HG02763 (cell line): ENCODE results near the gene ELL.
"Not testable (repeated sequence)": the region's sequence is repeated elsewhere in the genome, so short reads cannot be mapped to it uniquely, and the experiment has no call there.

Experiments used
- ATAC-seq: cut with Tn5 transposase; IDR thresholded peaks from one replicate; pipeline ENCODE4 v1.9.1; 2021; ENCODE audit warnings: mild to moderate bottlenecking, moderate library complexity; ENCODE audit not compliant: unreplicated experiment

Gene ELL

DNA sequence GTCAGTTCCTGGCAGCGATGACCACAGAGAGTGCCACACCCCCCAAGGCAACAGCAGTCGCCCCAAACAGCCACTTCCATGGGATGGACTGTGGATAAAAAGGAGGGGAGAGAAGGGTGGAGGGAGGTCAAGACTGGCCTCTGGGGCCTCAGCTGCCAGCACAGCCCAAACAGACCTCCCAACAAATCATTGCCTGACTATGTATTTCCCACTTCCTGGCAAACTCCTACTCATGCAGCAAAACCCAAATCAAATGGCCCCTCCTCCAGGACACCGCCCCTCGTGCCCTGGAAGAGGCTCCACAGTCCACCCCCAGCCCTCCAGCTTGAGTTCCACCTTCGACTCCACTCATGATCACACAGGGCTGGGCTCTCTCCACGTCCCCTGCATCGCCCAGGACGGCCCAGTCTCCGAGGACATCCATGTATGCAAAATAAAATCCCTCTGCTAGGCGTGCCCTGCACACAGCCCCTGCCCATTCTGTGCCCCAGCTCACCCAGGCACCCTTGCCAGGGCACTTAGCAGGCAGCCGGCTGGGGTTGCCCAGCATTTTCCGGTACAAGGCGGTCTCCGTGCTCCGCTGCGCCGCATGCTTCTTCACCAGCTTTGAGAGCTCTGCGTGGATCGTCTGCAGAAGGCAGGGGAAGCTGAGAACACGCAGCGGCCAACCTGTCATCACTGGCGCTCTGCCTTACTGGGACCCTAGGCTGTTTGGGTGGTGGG is 10.5 kb upstream of the ELL start:
- ATAC-seq = no peak

DNA sequence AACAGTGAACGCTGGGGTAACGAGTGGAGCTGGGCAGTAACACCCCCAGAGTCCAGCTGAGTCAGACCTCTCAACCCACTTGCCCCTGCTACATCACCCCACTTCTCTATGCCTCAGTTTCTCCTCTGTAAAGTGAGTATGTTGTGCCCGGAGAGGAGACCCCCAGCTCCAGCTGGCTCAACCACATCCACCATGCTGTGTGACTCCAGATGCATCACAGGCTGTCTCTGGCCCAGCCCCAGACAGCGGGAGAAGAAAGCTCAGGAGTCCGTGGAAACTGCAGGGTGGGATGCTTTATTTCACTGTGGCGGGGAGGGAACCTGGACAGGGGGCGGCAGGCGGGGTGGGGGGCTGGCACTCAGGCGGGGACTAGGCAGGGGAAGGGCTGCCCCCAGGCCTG is 9.6 kb upstream of the ELL start:
- no peak for ATAC-seq

DNA sequence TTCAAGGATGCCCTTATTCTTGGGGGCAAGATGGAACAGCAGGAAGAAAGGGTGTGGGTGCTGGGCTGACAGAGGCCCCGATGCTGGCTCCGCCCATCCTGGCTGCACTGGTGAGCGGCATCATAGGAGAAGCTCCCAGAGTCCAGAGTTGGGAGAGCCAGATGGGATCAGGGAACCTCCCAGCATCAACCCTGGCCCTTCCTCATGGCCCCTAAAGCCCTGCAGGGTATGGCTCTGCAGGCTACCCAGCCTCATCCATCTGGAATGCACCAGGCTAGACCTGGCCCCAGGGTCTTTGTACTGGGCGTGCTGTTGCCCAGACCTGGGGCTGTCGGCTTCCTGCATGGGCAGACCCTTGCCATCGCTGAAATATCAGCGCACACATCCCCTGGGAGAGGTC is 7.9 kb upstream of the ELL start:
- ATAC-seq = no peak

DNA sequence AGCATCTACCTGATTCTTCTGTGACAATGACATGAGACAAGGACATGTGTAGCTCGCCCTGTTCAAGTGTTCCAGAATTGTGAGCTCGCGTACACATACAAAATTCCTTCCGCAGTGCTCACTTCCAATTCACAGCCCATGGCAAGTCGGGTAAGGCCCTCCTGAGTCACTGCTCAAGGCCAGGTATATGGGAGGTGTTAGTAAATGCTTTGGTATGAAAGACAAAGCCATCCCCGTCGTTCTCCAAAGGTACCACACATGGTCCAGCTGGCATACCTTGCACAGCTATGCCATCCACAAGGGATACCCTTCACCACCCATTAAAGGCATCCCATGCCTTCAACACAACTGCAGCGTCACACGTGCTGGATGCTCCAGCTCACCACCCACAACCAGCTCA is 4.4 kb upstream of the ELL start:
- ATAC-seq = no peak

DNA sequence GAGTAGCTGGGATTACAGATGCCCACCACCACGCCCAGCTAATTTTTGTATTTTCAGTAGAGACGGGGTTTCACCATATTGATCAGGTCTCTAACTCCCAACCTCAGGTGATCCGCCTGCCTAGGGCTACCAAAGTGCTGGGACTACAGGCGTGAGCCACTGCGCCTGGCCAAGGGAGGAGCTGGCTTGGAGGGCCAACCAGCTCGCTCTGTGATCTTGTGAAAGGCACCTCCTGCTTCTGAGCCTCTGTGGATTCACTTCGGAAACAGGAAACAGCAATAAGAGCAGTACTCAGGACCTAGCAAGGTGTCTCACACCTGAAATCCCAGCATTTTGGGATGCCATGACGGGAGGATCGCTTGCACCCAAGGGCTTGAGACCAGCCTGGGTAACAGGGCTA is 2.0 kb upstream of the ELL start:
- no peak for ATAC-seq

DNA sequence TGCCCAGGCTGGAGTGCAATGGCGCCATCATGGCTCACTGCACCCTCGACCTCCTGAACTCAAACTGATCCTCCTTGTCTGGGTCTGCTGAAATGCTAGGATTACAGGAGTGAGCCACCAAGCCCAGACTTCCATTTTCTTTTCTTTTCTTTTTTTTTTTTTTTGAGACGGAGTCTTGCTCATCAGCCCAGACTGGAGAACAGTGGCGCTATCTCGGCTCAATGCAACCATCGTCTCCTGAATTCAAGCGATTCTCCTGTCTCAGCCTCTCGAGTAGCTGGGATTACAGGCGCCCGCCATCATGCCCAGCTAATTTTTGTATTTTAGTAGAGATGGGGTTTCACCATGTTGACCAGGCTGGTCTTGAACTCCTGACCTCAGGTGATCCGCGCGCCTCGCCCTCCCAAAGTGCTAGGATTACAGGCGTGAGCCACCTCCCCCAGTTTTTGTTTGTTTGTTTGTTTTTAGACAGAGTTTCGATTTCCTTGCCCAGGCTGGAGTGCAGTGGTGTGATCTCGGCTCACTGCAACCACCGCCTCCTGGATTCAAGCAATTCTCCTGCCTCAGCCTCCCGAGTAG is 1.1 kb upstream of the ELL start:
- ATAC-seq = not testable (repeated sequence)

DNA sequence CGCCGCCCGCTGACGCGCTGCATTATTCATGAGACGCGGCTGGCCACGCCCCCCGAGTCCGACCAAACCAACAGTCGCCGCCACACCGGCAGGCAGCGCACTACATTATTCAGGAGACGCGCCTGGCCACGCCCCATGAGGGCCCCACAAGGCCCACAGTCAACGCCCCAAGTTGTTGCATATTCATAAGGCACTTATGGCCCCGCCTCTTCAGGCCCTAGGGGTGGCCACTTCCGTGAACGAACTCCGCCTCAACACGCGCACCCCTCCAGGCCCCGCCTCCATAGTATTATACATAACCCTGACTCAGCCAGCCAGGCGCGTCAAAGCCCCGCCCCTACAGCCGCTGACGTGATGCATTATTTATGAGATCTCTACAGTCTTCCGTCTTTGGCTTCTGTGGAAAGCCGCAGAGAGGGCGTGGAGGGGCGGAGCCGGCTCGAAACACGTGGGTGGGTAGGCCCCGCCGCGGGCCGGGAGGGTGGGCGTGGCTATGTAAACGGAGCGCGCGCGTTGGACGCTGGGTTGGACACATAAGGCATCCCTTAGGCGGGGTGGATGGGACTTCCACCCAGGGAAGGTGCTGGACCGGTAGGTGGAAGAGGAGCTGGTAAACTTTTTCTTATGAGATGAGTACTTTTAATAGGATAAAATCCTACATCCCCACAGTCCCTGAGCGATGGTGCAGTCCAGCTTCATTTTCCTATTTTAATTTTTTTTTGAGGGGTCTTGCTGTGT is 423 bp upstream of the ELL start:
- ATAC-seq = peak; percentile 79

DNA sequence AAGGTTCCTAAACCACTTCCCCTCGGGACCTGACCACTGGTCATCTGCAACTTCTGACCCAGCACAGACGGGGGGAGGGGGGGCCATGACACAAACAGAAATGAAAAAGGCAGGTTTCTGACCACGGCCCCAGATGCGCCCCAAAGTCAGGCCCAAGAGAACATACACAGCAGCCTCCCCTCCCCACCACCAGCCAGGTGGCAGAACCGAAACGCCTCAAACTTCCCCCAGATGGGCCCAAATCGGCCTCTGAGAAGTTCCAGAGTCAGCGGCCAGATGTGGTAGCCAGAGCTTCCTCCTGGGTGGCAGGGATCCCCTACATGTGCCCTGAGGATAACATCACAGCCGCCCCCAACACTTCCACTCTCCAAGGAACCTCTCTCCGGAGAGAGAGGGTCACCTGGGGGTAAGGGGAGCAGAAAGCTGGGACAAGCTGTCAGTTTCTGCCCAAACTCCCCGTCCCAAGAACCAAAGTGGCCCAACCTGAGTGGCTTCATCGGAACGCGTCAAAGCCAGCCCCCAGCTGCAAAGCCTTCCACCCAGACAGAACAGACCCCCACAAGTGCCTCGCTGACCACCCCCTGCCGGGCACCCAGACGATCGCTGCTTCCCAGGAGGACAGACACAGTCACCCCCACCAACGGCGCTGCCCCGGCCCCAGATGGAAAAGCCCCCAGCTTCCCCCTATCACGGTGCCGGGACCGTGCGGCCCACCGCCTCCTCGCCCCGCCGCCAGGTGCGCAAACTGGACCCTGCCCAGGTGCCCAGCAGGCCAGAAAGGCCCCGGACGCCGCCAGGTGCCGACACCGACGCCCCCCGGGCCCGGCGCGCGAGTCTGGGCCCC is 800 bp downstream of the ELL start:
- peak; percentile 21 for ATAC-seq

DNA sequence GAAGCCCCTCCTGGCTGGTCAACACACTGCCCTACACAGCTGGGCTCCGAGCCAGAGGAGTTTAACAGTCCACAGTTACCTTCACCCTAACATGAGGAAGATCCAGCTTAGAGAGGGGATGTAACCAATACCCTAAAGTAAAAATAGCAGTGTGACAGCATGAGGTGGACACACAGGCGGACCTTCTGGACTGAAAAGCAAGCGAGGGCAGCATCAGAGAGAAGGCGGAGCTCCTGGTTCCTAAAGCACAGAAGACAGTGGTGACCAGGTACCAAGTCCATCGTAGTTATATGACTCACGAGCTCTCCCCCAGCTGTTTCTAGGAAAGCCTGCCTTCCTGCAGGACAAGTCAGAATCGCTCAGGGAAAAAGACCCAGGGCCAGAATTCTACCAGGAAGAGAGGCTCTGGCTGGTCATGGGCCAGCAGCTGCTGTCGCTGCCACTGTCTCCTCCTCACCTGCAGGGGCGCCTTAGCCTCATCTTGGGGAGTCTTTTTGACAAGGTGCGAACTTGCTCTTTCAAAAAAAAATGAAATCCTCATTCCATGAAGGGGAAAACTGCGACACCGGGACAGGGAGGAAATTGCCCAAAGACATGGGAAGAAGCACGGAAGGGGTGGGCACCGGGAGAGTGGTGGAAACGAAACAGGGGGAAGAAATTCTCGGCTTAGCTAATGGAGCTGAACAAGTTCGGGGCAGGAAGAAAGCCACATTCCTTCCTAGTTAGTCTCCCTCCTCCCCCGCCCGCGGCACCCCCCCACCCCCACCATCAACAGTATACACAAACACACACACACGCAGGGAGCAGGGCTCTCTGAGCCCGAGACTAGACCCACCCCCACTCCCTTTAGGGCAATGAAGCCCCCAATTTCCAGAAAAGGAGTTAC is 1.7 kb downstream of the ELL start:
- ATAC-seq = no peak

DNA sequence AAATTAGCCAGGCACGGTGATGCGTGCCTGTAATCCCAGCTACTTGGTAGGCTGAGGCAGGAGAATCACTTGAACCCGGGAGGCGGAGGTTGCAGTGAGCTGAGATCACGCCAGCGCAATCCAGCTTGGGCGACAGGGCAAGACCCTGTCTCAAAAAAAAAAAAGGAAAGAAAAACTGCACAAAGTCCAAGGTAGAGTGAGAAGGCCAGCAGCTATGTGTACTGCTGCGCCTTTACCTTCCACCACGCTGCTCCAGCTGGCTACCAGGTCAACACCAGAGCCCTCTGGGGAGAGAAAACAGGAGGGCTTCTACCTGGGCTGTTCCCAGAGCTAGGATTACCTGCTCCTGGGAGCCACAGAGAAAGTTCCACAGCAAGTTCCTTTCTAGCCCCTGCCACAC is 3.2 kb downstream of the ELL start:
- no peak for ATAC-seq

DNA sequence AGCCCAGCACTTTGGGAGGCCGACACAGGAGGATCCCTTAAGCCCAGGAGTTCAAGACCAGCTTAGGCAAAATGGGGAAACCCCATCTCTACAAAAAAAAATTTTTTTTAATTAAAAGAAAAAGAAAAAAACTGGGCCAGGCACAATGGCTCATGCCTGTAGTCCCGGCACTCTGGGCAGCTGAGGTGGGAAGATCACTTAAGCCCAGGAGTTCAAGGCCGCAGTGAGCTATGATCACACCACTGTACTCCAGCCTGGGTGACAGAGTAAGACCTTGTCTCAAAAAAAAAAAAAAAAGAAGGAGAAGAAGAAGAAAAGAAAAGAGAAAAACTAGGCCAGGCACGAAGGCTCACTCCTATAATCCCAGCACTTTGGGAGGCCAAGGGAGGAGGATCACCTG is 4.3 kb downstream of the ELL start:
- ATAC-seq = no peak

DNA sequence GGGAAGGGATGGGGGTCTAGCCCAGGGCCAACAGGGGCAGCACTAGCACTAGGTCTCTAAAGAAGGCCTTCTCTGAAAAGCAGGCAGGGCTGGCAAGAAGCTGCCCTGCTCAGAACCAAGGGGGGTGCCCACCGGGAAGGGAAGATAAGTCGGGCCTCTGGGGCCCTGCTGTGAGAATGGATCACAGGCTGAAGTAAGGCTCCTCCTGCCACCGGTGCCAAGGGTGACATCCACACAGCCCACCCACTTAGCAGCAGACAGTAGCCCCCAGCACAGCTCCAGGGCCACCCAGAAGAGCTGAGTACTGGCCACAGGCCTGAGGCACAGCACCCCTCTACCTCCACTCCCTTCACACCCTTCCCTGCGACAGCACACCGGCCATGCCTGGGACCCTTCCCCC is 5.9 kb downstream of the ELL start:
- no peak for ATAC-seq

DNA sequence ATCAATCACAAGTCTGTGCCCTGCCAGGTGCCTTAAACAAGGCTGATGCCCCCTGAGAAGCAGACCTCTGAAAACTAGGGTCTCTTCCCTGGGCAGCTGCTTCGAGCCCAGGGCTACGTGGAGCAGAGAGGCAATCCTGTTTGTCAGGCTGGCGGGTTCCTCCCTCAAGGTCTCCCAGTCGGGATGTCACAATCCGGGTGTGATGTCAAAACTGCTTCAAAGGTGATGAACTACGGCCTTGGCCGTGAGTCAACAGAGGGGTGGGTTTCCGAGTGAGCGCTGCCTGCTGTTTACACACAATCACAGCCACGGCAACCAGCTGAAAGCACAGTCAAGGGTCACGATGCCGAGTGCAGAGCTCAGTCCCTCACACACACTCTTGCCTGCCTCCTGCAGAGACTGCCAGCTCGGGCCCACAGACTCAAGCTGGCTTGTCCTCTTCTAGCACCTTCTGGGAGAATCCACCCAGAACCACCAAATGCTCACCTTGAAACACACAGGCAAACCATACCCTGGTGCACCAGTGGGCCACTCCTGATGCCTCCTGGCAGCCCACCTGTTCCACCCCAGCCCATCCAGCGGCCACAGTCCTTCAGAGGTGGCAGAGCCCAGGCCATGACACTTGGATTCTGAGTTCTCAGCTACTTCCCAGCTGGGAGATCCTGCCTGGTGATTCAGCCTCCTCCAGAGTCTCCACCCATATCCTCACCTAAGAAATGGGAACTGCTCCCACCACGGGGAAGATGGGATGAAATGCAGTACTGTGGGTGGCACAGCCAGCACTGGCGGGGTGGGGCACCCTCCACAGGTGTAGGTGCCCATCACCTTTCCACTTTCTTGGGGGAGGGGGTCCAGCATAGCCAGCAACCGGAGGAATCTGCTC is 6.8 kb downstream of the ELL start:
- ATAC-seq = no peak

DNA sequence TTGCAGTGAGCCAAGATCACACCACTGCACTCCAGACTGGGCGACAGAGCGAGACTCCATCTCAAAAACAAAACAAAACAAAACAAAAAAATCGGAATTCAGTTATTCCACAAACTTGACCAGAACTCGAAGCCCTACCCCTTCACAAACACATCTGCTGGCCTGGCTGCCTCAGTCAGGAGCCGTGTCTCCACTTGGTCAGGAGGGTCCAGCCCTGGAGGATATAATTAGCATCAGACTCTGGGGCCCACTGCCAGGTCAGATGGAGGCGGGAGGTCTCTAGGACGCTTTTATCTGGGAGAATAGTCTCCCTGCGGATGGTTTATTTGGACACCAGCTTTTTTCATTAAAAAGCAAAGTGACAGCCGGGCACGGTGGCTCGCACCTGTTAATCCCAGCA is 8.0 kb downstream of the ELL start:
- ATAC-seq = no peak

DNA sequence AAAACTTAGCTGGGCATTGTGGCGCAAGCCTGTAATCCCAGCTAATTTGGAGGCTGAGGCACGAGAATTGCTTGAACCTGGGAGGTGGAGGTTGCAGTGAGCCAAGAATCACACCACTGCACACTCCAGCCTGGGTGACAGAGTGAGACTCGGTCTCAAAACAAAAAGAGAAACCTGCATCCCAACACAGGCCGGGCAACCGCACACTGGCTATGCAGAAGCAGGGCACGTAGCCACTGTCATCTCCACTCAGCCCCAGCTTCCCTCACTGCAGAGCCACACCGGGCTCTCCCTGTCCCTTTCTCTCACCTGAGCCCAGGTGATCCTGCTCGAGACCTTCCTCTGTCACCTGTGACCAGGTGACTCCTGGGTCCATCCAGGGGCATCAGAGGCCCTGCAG is 11.7 kb downstream of the ELL start:
- no peak for ATAC-seq

DNA sequence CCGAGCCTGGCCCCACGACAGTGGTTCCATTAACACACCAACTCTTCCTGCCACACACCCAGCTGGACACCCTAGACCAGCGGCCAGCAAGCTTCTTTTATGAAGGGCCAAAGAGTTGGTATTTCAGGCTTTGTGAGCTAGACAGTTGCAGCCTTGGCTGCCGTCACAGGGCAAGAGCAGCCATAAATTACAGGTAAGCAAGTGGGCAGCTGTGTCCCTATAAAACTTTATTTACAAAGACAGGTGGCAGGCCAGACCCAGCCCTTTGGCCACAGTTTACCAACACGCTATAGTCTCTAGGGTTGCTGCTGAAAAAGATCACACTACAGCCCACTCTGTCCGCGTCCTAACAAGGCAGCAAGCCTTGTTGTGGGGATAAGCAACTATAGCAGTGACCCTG is 13.3 kb downstream of the ELL start:
- no peak for ATAC-seq

DNA sequence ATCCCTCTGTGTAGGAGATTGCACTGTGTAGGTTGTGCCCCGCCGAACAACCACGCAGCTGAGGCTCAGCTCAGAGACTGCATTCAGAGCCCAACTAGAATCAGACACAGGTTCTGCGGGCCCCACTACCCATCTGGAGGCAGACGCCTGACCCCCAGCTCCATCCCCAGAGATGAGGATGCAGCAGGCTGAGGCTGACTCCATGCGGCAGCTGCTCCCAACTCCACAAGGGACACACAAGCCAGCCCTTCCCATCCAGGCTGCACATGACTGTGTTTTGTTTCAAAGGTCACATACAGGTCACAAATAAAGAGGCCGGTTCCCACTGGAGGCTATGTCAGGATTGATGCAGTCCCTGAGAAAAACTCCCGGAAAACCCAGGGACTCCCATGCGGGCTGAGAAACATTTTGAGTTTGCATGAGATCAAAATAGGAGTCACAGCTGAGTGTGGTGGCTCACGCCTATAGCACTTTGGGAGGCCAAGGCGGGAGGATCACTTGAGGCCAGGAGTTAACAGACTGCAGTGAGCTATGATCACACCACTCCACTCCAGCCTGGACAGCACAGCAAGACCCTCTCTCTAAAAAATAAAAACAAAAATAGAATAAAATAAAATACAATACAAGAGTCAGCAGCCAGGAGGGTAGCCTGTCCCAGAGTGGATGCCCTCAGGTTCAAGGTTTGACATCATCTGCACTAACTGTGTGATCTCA is 14.0 kb downstream of the ELL start:
- no peak for ATAC-seq

DNA sequence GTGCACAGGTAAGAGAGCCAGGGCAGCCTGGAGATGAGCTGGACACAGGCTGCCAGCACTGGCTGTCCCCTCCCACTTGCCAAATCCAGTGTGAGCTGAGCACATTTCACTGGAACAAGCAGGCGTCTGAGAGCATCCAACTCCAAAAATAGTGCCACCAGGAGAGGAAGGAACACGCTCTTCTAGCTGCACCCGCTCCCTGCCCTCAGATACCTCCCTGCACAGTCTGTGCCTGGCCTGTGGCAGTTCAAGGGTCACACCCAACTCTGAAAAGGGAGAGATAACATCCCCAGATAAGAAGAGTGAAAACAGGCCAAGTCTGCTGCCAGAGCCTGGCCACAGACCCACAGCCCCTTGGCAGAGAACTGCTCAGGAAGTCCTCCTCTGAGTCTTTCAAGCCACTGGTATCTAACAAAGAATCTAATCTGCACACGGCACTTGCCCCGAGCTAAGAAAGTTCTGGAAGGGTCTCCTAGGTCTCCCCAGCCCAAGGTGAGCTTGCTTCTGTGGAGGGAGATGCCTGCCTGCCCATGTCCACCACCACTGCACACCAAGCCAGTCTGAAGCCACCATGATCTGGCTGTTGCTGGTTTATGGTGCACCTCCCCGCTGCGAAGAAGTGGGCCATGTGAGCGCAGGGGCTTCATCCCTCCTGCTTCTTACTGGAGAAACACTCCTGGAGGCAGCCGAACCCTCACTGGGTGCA is 14.7 kb downstream of the ELL start:
- no peak for ATAC-seq
